Neural progenitor cell (in vitro differentiated cells): ENCODE results near the gene ZNF497.

Experiments used
- CTCF ChIP-seq: fragments of 200-600 bp; sonication (generic); IDR thresholded peaks from 2 replicates; pipeline ENCODE4 v1.5.1; 2017; ENCODE audit warnings: antibody characterized with exemption, mild to moderate bottlenecking
- EZH2 ChIP-seq: fragments of 200-600 bp; sonication (generic); IDR thresholded peaks from 2 replicates; pipeline ENCODE4 v1.6.1; 2017; ENCODE audit warnings: antibody characterized with exemption, mild to moderate bottlenecking, moderate library complexity
- EZH2phosphoT487 ChIP-seq: fragments of 200-600 bp; sonication (generic); IDR thresholded peaks from 2 replicates; pipeline ENCODE4 v1.6.1; 2017; ENCODE audit warnings: antibody characterized with exemption

GRCh38 chr19:58326914-58327726 is 35.4 kb downstream of the ZNF497 start, which contains the start of gene ZSCAN22:
- TF ChIP-seq EZH2phosphoT487 = no peak
- TF ChIP-seq CTCF = no peak
- no peak for TF ChIP-seq EZH2
